Naive thymus-derived CD4-positive, alpha-beta T cell (primary cell): Measurements from ENCODE around the gene SETX. TPM values are rescaled to one million over a fixed set of nuclear protein-coding genes. Genes with fewer than 3 reads are reported as not detected.

Experiments
- ATAC-seq: fragments of 150-1000 bp; cut with Tn5 transposase; 2 replicates; pipeline ENCODE4 v1.10.0; 2021; ENCODE audit warnings: mild to moderate bottlenecking, moderate library complexity
- CTCF ChIA-PET: fragments of 350-600 bp; sonication (Branson Sonifier 250); formaldehyde crosslinking; loops from one replicate; lab custom pipeline; 2021; ENCODE audit warnings: antibody characterized with exemption; lab: Charles Lee
- POLR2A ChIA-PET: fragments of 350-600 bp; sonication (Branson Sonifier 250); formaldehyde crosslinking; loops from one replicate; lab custom pipeline; 2021; ENCODE audit warnings: antibody characterized with exemption, inconsistent platforms; lab: Charles Lee
- DNase-seq, 9 donors: peaks; one replicate each; pipeline versions ENCODE4 v3.0.0 to v3.0.0-alpha.2; 2020 to 2022; ENCODE audit warnings: mixed read lengths in 1 of 9
- H3K27ac ChIP-seq: one replicate; pipeline ENCODE4 v1.7.0; 2013; ENCODE audit warnings: mild to moderate bottlenecking, low read depth, low read length, moderate library complexity
- H3K27me3 ChIP-seq, 2 donors: one replicate each; pipeline ENCODE4 v1.7.0; 2013; ENCODE audit warnings: low read length in 2 of 2, mild to moderate bottlenecking in 2 of 2, moderate library complexity in 2 of 2; ENCODE audit not compliant: control insufficient read depth in 2 of 2, insufficient read depth in 2 of 2
- H3K36me3 ChIP-seq, 3 experiments: 1 replicate in 2 of 3; 2 replicates in 1 of 3; pipeline ENCODE4 v1.7.0; 2013; ENCODE audit warnings: low read length in 3 of 3, mild to moderate bottlenecking in 3 of 3, moderate library complexity in 1 of 3; ENCODE audit not compliant: insufficient read depth in 3 of 3, control insufficient read depth in 2 of 3
- H3K4me1 ChIP-seq, 2 donors: one replicate each; pipeline ENCODE4 v1.7.0; 2013; ENCODE audit warnings: low read length in 2 of 2, mild to moderate bottlenecking in 2 of 2, moderate library complexity in 1 of 2; ENCODE audit not compliant: control insufficient read depth in 2 of 2, insufficient read depth in 2 of 2
- H3K4me3 ChIP-seq: 2 replicates; pipeline ENCODE4 v1.7.0; 2013; ENCODE audit warnings: mild to moderate bottlenecking, low read length
- H3K9me3 ChIP-seq, 3 experiments: 1 replicate in 2 of 3; 2 replicates in 1 of 3; pipeline ENCODE4 v1.7.0; 2013; ENCODE audit warnings: low read length in 3 of 3; ENCODE audit not compliant: control insufficient read depth in 2 of 3
- H3K27ac Mint-ChIP-seq, 9 donors: one replicate each; pipeline ENCODE4 v1.8.0; 2020 to 2022; ENCODE audit warnings: mixed read lengths in 9 of 9, mild to moderate bottlenecking in 8 of 9, moderate library complexity in 5 of 9, inconsistent platforms in 2 of 9
- H3K27me3 Mint-ChIP-seq, 5 donors: one replicate each; pipeline ENCODE4 v1.8.0; 2021 to 2022; ENCODE audit warnings: mixed read lengths in 5 of 5, mild to moderate bottlenecking in 1 of 5
- H3K36me3 Mint-ChIP-seq, 5 donors: one replicate each; pipeline ENCODE4 v1.8.0; 2020 to 2022; ENCODE audit warnings: mixed read lengths in 5 of 5, mild to moderate bottlenecking in 3 of 5, inconsistent platforms in 1 of 5
- H3K4me1 Mint-ChIP-seq, 7 donors: one replicate each; pipeline ENCODE4 v1.8.0; 2020 to 2022; ENCODE audit warnings: mixed read lengths in 7 of 7, mild to moderate bottlenecking in 3 of 7, inconsistent platforms in 1 of 7
- H3K4me3 Mint-ChIP-seq, 10 donors: one replicate each; pipeline ENCODE4 v1.8.0; 2020 to 2022; ENCODE audit warnings: mild to moderate bottlenecking in 10 of 10, mixed read lengths in 10 of 10, moderate library complexity in 6 of 10, inconsistent platforms in 2 of 10
- H3K9me3 Mint-ChIP-seq, 11 donors: one replicate each; pipeline ENCODE4 v1.8.0; 2020 to 2022; ENCODE audit warnings: mixed read lengths in 11 of 11, mild to moderate bottlenecking in 4 of 11, inconsistent platforms in 1 of 11, moderate library complexity in 1 of 11
- intact Hi-C, 2 donors: fragments of 100-400 bp; cut with micrococcal nuclease; formaldehyde crosslinking; loops; one replicate each; pipeline ENCODE4 v1.15.1; 2023
- polyA plus RNA-seq, 2 donors: library from polyadenylated mRNA; unstranded; fragments of 300-500 nt; fragmentation: Illumina TruSeq; gene quantifications; one replicate each; pipeline ENCODE4 v1.2.3, GENCODE V29; 2021
- total RNA-seq, 6 experiments: library from RNA in 5 of 6; stranded (reverse) in 5 of 6; gene quantifications; 1 replicate in 5 of 6; 2 replicates in 1 of 6; pipeline ENCODE4 v1.2.3 and lab custom pipeline; 2021 to 2026

SETX gene
- total and polyA plus RNA-seq, 7 experiments from 2014 or later = 29.0 to 83.2 (median 66.1) TPM

GRCh38 chr9:132327537-132327936 is 27.2 kb downstream of the SETX start:
- ATAC-seq (no peak), DNase-seq (no peak)
- Mint-ChIP-seq H3K4me3 (peak overlapping the region in 1 of 10 donors; percentile 5), H3K36me3 (peaks cover 39 to 87% (median 77%) of the 10 kb centered on the region in 5 donors), H3K27me3 (no peaks in the 10 kb centered on the region), H3K27ac (peak overlapping the region in 3 of 9 donors; percentile 5 to 61 (median 32)), H3K9me3 (peaks cover 0 to 15% (median 3%) of the 10 kb centered on the region in 11 donors), H3K4me1 (peaks cover 26 to 75% (median 63%) of the 10 kb centered on the region in 7 donors)
- H3K9me3 ChIP-seq = no peaks in the 10 kb centered on the region
- H3K4me1 ChIP-seq = peaks cover 0 to 7% of the 10 kb centered on the region in 2 donors
- peaks cover 21 to 49% (median 30%) of the 10 kb centered on the region in 3 experiments for H3K36me3 ChIP-seq
- no peak overlapping the region for H3K27ac ChIP-seq
- intact Hi-C loops = no loop called here
- H3K27me3 ChIP-seq = no peaks in the 10 kb centered on the region
- CTCF ChIA-PET = no interaction called here
- POLR2A ChIA-PET = interaction anchor here (1.0 to 1.2 kb wide), 2 partner anchors 14 to 23 kb away, joined by 3 to 4 read pairs; no protein-coding TSS in a partner anchor
- no peak overlapping the region for H3K4me3 ChIP-seq

- H3K27ac ChIP-seq = no peak overlapping the region
Measured at GRCh38 chr9:132324425-132324824, 30.4 kb downstream of the SETX start.

GRCh38 chr9:132319421-132320110 is 35.2 kb downstream of the SETX start:
- H3K4me1 Mint-ChIP-seq = peaks cover 27 to 49% (median 33%) of the 10 kb centered on the region in 7 donors
- Histone ChIP-seq H3K4me3 (no peak overlapping the region), H3K36me3 (peaks cover 3 to 21% (median 5%) of the 10 kb centered on the region in 3 experiments), H3K27ac (no peak overlapping the region), H3K27me3 (no peaks in the 10 kb centered on the region), H3K9me3 (no peaks in the 10 kb centered on the region), H3K4me1 (peaks cover 0 to 30% of the 10 kb centered on the region in 2 donors)
- intact Hi-C loops = no loop called here
- POLR2A ChIA-PET = no interaction called here
- H3K9me3 Mint-ChIP-seq = peaks cover 0 to 1% (median 0%) of the 10 kb centered on the region in 11 donors
- DNase-seq (no peak), ATAC-seq (no peak)
- H3K27ac Mint-ChIP-seq = peak overlapping the region in 7 of 9 donors; percentile 38 to 78 (median 52)
- H3K36me3 Mint-ChIP-seq = peaks cover 13 to 41% (median 31%) of the 10 kb centered on the region in 5 donors
- CTCF ChIA-PET = no interaction called here
- no peaks in the 10 kb centered on the region for H3K27me3 Mint-ChIP-seq
- H3K4me3 Mint-ChIP-seq = peak overlapping the region in 1 of 10 donors; percentile 38

More at GRCh38 chr9:132324425-132324824, 30.4 kb downstream of the SETX start:
- H3K36me3 ChIP-seq = peaks cover 0 to 23% (median 8%) of the 10 kb centered on the region in 3 experiments
- H3K4me1 ChIP-seq = peaks cover 0 to 18% of the 10 kb centered on the region in 2 donors
- POLR2A ChIA-PET = no interaction called here
- peaks cover 20 to 72% (median 58%) of the 10 kb centered on the region in 5 donors for H3K36me3 Mint-ChIP-seq
- CTCF ChIA-PET = interaction anchor here (0.6 kb wide), 1 partner anchor 46 kb away, joined by 3 read pairs; no protein-coding TSS in a partner anchor
- intact Hi-C loops = no loop called here
- H3K27me3 Mint-ChIP-seq = no peaks in the 10 kb centered on the region
- H3K27ac Mint-ChIP-seq = peak overlapping the region in 8 of 9 donors; percentile 12 to 75 (median 36)
- H3K9me3 ChIP-seq = no peaks in the 10 kb centered on the region
- H3K4me3 Mint-ChIP-seq = peak overlapping the region in 2 of 10 donors; percentile 12 to 33
- peaks cover 40 to 79% (median 71%) of the 10 kb centered on the region in 7 donors for H3K4me1 Mint-ChIP-seq
- peaks cover 0 to 13% (median 0%) of the 10 kb centered on the region in 11 donors for H3K9me3 Mint-ChIP-seq
- no peaks in the 10 kb centered on the region for H3K27me3 ChIP-seq
- H3K4me3 ChIP-seq = no peak overlapping the region
- DNase-seq (no peak), ATAC-seq (no peak)

- Histone ChIP-seq H3K27me3 (no peaks in the 10 kb centered on the region), H3K4me1 (peaks cover 0 to 10% of the 10 kb centered on the region in 2 donors), H3K27ac (no peak overlapping the region), H3K9me3 (no peaks in the 10 kb centered on the region), H3K36me3 (peaks cover 10 to 59% (median 11%) of the 10 kb centered on the region in 3 experiments), H3K4me3 (no peak overlapping the region)
- peaks cover 10 to 47% (median 34%) of the 10 kb centered on the region in 7 donors for H3K4me1 Mint-ChIP-seq
- no peak for DNase-seq
- intact Hi-C loops = no loop called here
- ATAC-seq = no peak
- peaks cover 13 to 48% (median 39%) of the 10 kb centered on the region in 5 donors for H3K36me3 Mint-ChIP-seq
- no peak overlapping the region for H3K4me3 Mint-ChIP-seq
- H3K9me3 Mint-ChIP-seq = peaks cover 0 to 4% (median 0%) of the 10 kb centered on the region in 11 donors
- peak overlapping the region in 5 of 9 donors; percentile 9 to 42 (median 19) for H3K27ac Mint-ChIP-seq
- ChIA-PET CTCF (no interaction called here), POLR2A (interaction anchor here (0.5 kb wide), 1 partner anchor 926 kb away, joined by 3 read pairs; no protein-coding TSS in a partner anchor)
- H3K27me3 Mint-ChIP-seq = no peaks in the 10 kb centered on the region
Measured at GRCh38 chr9:132312873-132313272, 41.9 kb downstream of the SETX start.

GRCh38 chr9:132312426-132312825 is 42.4 kb downstream of the SETX start:
- H3K9me3 ChIP-seq = no peaks in the 10 kb centered on the region
- Mint-ChIP-seq H3K36me3 (peaks cover 13 to 48% (median 40%) of the 10 kb centered on the region in 5 donors), H3K4me1 (peaks cover 10 to 47% (median 34%) of the 10 kb centered on the region in 7 donors), H3K27ac (peak overlapping the region in 7 of 9 donors; percentile 8 to 70 (median 19)), H3K27me3 (no peaks in the 10 kb centered on the region), H3K4me3 (no peak overlapping the region), H3K9me3 (peaks cover 0 to 4% (median 0%) of the 10 kb centered on the region in 11 donors)
- no peak overlapping the region for H3K4me3 ChIP-seq
- no peak overlapping the region for H3K27ac ChIP-seq
- H3K36me3 ChIP-seq = peaks cover 10 to 63% (median 11%) of the 10 kb centered on the region in 3 experiments
- no peak for DNase-seq
- peaks cover 0 to 7% of the 10 kb centered on the region in 2 donors for H3K4me1 ChIP-seq
- POLR2A ChIA-PET = interaction anchor here (0.6 to 1.1 kb wide), 2 partner anchors 17 to 20 kb away, joined by 3 to 5 read pairs; no protein-coding TSS in a partner anchor
- H3K27me3 ChIP-seq = no peaks in the 10 kb centered on the region
- intact Hi-C loops = no loop called here
- ATAC-seq = no peak
- CTCF ChIA-PET = no interaction called here

GRCh38 chr9:132311978-132312377 is 42.8 kb downstream of the SETX start:
- no peaks in the 10 kb centered on the region for H3K9me3 ChIP-seq
- Mint-ChIP-seq H3K4me1 (peaks cover 10 to 47% (median 34%) of the 10 kb centered on the region in 7 donors), H3K36me3 (peaks cover 13 to 48% (median 41%) of the 10 kb centered on the region in 5 donors), H3K9me3 (peaks cover 0 to 4% (median 0%) of the 10 kb centered on the region in 11 donors), H3K4me3 (no peak overlapping the region), H3K27me3 (no peaks in the 10 kb centered on the region), H3K27ac (peak overlapping the region in 3 of 9 donors; percentile 9 to 70 (median 54))
- H3K27ac ChIP-seq = no peak overlapping the region
- intact Hi-C loops = no loop called here
- no peaks in the 10 kb centered on the region for H3K27me3 ChIP-seq
- H3K4me1 ChIP-seq = peaks cover 0 to 4% of the 10 kb centered on the region in 2 donors
- DNase-seq (no peak), ATAC-seq (no peak)
- no peak overlapping the region for H3K4me3 ChIP-seq
- CTCF ChIA-PET = no interaction called here
- H3K36me3 ChIP-seq = peaks cover 10 to 66% (median 11%) of the 10 kb centered on the region in 3 experiments
- POLR2A ChIA-PET = interaction anchor here (0.6 to 1.1 kb wide), 2 partner anchors 17 to 20 kb away, joined by 3 to 5 read pairs; no protein-coding TSS in a partner anchor
